Esophagus squamous epithelium (tissue), 4 donors: ENCODE results near the gene EZH2.

ENCODE experiments used
- CTCF ChIP-seq, 6 experiments: fragments of 450-650 bp in 4 of 6; fragments of 200-600 bp in 2 of 6; sonication (generic) in 2 of 6; IDR thresholded peaks; one replicate each; pipeline ENCODE4 v1.5.1; 2016 to 2019; ENCODE audit warnings: antibody characterized with exemption in 6 of 6, mild to moderate bottlenecking in 4 of 6, moderate library complexity in 4 of 6
- POLR2A ChIP-seq, 4 donors: fragments of 450-650 bp; IDR thresholded peaks; one replicate each; pipeline ENCODE4 v1.6.1; 2017; ENCODE audit warnings: antibody characterized with exemption in 4 of 4, mild to moderate bottlenecking in 4 of 4, moderate library complexity in 3 of 4

GRCh38 chr7:148916186-148916585 lies 32.1 kb upstream of the EZH2 start:
- TF ChIP-seq POLR2A (IDR thresholded peaks at IDR 0.05) (no peak), CTCF (IDR thresholded peaks at IDR 0.05) (no peak)
